ENCODE results near the gene DZIP1.
"Not testable (repeated sequence)": the region's sequence is repeated elsewhere in the genome, so short reads cannot be mapped to it uniquely, and the experiment has no call there.

DZIP1 gene

DNA sequence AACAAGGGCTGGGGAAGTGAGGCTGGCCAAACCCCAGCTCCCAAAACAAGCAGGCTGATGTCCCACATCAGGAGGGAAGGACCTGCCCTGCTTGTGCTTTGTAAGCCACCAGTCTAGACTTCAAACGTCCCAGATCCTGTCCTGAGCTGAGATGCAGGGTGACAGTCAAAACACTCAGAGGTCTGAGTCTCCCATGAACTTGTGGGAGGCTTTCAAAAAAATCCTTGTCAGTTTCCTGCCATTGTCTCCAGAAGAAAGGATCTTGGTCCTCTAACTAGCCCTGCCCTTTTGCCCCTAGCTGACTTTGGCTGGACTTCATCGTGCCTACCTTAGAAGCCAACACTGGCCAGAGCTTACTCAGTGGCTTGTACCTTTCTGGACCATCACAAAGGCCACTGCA, 43.3 kb downstream of the DZIP1 start:
- no peak for DNase-seq

GRCh38 chr13:95596701-95597100, 47.8 kb downstream of the DZIP1 start:
- no peak for DNase-seq

DNA sequence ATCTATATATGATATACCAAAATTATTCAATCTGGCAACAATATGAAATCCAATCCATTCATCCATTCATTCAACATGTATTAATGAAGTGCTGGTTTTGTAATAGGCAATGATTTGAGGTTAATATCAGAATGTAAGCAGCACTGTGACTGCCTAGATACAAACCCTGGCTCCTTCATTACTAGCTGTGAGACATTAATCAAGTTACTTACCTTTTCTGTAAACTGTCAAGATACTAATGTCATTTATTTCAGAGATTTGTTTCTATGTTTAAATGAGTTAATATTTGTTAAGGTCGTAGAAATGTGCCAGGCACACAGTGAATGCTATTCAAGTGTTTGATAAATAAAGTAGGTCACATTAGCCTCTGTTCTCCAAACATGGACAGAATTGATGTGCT, 51.0 kb downstream of the DZIP1 start:
- DNase-seq: no peak

GRCh38 chr13:95588721-95589120, 55.8 kb downstream of the DZIP1 start:
- DNase-seq: no peak

GRCh38 chr13:95588134-95588533, 56.4 kb downstream of the DZIP1 start:
- no peak for DNase-seq

GRCh38 chr13:95585867-95586266, 58.6 kb downstream of the DZIP1 start:
- DNase-seq: no peak

DNA sequence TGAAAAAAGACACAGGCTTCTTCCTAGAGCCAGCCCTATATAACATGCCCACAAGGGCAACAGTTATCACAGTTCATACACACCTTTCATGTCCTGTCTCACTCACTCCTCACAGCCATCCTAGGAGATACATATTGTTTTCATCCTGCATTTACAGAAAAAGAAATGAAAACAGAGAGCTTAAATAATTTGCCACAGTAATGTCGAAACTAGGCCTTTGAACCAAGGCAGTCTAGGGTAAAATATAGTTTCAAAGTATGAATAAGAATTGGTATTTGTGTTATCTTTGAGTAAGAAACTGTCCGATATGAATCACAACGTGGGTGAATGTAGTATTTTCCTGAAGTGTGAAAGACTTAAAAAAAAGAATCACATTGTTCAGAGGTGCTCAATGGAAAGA, 65.2 kb downstream of the DZIP1 start:
- DNase-seq: no peak

- DNase-seq: no peak
These were observed 71.3 kb downstream of the DZIP1 start for GRCh38 chr13:95573221-95573620.

- no peak for DNase-seq
These were observed 72.6 kb downstream of the DZIP1 start for GRCh38 chr13:95571941-95572340.

GRCh38 chr13:95570016-95570415, 74.5 kb downstream of the DZIP1 start:
- no peak for DNase-seq

DNA sequence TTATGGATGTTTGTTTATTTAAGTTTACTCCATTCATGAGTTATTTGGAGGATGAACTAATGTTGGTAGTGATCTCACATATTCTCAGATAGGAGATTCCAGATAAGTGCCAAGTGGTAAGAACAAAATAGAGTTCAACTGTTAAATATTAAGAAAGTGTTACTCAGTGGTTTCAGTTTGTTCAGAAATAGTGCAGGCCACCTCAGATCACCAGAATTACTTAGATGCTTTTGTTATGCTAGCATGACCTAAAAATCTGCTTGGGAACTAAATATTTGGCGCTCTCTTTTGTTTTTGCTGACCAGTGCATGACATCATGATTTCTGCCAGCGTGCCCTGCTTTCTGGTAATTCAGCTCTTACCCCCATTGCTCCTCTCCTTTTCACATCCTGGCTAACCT, 76.4 kb downstream of the DZIP1 start:
- no peak for DNase-seq

GRCh38 chr13:95565758-95566157, 78.7 kb downstream of the DZIP1 start:
- not testable (repeated sequence) for DNase-seq

GRCh38 chr13:95564733-95565291, 79.7 kb downstream of the DZIP1 start:
- DNase-seq: no peak

GRCh38 chr13:95564091-95564490, 80.4 kb downstream of the DZIP1 start:
- no peak for DNase-seq

DNA sequence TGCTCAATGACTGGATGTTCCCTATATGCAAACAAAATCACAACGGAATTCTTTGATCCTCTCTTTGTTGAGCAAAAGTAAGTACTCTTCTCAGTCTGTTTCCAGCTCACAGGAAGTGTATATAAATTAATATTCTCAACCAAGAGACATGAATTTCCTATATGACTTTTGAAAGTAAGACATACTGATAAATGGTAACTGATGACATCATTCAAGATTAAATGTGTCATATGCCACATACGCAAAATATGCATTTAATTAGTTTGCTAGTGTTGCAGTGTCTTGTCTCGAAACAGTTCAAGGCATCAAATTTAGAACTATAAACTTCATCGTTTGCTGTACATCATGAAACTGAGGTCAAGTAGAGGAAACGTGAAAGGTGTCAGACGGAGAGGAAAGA, 84.1 kb downstream of the DZIP1 start:
- DNase-seq: no peak

DNA sequence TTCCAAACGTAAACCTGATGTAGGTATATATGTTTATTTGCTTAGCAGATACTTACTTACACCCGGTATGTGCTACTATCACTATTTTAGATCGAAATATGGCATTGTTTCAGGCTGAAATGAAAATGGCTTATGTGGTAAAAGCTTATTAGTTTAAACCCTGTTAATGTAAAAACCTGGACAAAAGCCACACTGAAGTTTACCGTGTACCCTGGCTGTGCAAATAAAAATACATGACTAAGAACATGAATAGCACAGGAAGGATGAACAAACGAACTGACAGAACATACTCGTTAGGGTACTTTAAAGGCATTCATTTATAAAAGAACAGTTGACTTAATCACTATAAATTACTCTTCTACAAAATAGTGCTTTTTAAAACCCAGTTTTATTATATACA, 85.4 kb downstream of the DZIP1 start:
- DNase-seq: no peak

DNA sequence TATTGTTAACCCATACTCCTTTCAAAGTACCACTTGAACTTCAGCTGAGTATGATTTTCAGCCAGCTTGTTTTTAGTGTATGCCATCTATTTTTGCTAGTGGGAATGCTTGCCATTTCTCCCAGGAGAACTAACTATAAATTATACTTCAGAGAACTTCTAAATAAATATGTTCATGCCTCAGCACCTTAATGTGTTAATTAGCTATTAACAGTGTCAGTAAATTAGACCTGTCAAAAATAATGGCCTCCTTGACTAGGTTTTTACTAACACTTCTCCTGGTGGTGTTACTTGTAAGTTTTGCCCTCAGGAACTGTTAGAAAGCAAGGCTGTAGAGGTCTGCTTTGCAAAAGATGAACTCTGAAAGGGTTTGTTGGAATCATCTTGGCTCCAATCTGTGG, 87.5 kb downstream of the DZIP1 start:
- no peak for DNase-seq

DNA sequence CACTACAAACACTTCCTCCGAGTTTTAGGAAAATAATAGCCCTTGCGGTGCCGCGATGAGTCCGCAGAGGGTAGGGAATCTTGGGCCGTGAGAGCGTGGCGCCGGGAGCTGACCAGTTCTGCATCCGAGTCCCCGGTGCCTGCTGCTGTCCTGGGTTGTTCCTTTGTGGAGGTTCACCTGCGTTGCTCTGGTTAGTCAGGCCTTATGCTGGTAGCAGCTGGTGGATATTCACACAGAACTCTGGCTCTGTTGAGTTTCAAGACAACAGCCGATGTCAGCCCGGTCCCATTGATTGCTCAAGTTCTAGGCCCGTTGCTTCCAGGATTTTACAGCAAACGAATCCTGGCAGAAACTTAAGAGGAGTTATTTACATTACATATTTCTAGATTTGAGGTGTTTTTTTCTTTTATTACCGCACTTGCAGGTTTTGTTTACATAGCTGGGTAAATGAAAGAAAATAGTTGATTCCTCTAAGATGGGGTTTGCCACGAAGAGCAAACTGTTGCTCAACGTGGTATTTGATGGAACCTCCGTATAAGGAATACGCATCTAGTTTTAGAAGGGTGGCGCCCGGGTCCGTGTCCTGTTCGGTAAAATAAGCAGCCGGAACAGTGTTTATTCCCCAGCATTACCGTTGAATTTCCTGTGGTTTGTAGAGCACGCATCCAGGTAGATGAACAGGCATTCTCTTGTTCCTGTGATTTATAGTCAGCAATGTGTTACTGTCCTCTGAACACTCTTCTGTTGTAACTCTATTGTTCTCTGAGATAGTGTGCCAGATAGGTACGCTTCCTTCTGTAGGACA, 90.7 kb downstream of the DZIP1 start:
- no peak for DNase-seq

DNA sequence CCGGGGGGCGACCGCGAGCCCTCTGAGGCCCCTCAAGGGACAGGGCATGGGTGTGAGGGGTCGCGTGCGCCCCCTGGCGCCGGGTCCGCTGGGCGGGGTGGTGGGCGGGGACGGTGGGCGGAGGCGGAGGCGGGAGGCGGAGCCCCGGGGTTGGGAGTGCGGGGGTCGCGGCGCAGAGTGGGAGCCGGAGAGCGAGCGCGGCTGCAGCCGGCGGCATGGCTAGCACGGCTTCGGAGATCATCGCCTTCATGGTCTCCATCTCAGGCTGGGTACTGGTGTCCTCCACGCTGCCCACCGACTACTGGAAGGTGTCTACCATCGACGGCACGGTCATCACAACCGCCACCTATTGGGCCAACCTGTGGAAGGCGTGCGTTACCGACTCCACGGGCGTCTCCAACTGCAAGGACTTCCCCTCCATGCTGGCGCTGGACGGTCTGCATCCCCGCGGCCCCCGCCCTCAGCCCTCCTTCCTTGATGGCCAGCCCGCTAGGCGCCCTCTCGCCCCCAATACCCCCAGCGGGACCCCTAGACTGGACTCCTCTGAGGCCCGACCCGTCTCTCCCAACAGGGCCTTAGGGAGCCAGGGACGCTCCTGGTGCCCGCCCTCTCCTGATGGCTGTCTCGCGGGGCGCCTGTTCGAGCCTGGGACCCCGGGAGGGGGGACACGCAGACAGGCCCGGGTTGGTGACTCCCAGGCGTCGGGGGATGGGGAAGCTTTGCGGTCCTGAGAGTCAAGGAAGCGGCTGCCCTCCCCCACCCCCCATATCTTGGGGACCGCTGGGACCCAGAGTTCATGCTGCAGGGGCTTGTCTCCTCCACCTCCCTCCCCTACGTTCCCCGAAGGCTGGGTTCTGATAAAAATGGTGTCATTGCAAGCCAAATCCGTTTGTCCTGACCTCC, 91.7 kb downstream of the DZIP1 start, which contains the start of gene CLDN10:
Gene CLDN10, plus strand, starts transcription at position 182 of the 903 bp plus-strand sequence. Its CDS starts 34 bp downstream, at position 216.
- no peak for DNase-seq

GRCh38 chr13:95552208-95552538, 92.3 kb downstream of the DZIP1 start:
- DNase-seq: no peak

DNA sequence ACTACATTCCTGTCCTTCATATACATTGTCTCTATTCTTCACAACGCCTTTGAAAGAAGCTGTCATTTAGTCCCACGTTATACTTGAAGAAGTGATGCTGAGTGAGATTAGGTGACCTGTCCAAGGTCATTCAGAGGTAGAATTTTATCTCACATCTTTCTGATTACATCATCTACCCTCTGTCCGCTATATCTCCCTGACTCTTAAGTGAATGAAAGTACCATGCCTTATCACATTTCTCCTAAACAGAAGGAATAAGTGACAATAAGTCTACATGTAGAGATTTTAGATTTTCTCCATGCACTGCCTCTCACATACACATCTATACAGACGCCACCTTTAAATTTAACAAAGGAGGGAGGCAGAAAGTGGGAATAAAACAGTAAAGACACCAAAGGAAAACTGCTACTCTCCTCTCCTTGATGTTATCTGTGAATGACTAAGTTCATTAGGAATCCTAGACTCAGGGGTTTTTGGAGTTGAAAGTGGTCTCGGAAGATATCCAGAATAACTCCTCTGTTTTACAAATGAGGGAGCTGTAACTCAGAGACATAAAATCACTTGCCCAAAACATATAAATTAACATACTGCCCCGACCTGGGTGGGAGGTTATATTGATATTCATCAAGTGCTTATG, 96.9 kb downstream of the DZIP1 start:
- no peak for DNase-seq

DNA sequence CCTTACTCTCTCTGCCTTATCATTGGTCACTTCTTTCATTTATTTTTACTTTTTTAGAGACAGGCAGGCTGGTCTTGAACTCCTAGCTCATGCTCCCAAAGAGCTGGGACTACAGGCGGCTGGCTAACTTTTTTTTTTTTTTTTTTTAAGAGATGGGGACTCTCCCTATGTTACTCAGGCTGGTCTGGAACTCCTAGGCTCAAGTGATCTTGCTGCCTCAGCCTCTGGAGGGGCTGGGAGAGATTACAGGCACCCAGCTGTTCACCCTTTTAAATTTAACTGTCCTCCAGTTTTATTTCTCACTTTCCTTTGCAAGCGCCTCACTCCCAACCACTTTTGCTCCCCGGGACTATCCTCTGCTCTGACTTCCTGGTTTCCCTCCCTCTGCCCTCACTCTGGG, 97.6 kb downstream of the DZIP1 start:
- no peak for DNase-seq

GRCh38 chr13:95544293-95544692, 100.2 kb downstream of the DZIP1 start:
- no peak for DNase-seq
